Dedifferentiated amniotic fluid mesenchymal stem cell (primary cell): ENCODE data around the gene MSI2.

Experiments
- DNase-seq: peaks from one replicate; pipeline ENCODE4 v3.0.0-alpha.2; 2016; ENCODE audit errors: extremely low spot score

Gene MSI2

GRCh38 chr17:57343717-57344116, 87.4 kb downstream of the MSI2 start:
- DNase-seq = no peak

DNA sequence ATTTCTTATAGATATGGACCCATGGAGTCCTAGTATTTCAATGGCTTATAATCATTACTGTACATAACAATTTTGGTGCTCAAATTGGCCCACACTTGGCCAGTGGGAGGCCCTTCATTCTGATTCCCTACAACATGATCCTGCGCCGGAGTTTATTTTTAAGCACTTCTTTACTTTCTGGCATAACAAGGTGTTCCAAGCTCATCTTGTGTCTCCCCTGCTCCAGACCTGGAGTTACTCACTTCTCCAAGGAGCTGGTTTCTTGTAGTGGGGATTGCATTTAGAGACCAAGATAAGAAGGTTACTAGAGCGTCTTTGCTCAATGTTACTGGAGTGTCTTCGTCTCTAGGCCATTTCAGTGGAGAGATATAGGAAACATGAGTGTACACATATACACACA, 87.9 kb downstream of the MSI2 start:
- DNase-seq = no peak

DNA sequence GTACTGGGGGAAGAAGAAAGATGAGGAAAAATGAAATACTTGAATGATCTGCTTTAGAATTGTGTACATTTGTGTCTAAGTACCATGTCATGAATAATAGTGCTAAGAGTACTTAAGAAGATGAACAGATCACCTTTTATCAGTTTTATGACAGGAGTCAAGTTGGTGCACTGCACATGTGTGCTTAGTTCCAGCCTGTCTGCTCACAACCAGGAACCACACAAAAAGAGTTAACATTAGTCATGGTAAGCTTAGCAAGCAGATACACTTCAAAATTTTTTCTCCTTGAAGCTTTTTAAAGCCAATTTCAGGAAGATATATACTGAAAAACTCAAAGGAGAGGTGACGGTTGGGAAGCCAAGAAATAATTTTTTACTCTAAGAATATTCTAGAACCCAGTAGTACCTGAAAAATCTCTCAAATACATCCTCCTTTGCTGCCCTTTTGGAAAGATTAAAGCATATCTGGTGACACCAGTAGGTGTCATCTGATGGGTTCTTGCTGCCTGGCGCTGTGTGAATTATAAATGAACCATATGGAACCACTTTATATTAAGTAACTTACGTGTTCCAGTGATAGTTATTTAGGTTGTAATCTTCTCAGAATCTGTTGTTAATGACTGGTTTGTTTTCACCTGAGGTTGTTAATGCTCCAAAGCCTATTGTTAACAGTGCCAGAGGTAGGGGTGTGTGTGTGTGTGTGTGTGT, 93.4 kb downstream of the MSI2 start:
- no peak for DNase-seq

GRCh38 chr17:57350266-57350665, 93.9 kb downstream of the MSI2 start:
- DNase-seq = no peak

DNA sequence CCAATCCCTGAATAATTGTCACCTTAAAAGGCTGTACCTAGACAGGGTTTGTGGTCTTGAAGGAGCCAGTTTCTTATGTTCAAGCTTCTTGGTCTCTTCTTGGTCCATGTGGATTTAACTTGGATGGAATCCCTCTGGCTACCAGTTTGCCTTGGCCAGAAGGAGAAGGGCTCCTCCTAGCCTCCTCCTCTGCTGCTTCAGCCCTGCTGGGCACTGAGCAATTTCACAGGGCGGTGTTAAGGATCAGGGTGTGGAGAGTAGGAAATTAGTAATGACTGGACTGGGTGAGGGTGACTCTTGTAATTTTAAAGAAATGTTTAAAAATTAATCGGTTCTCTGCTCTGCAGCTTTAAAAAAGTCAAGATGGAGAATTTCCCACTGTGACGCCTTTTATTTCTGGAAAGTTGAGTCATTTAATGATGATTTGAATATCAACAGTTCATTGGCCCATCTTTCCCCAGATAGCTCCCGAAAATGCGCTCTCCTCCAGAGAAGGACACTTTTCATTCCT, 96.4 kb downstream of the MSI2 start:
- no peak for DNase-seq

GRCh38 chr17:57354673-57355072, 98.3 kb downstream of the MSI2 start:
- DNase-seq = no peak

- no peak for DNase-seq
Observed at GRCh38 chr17:57355090-57355859, 99.0 kb downstream of the MSI2 start.

GRCh38 chr17:57356153-57356718, 99.9 kb downstream of the MSI2 start:
- no peak for DNase-seq

DNA sequence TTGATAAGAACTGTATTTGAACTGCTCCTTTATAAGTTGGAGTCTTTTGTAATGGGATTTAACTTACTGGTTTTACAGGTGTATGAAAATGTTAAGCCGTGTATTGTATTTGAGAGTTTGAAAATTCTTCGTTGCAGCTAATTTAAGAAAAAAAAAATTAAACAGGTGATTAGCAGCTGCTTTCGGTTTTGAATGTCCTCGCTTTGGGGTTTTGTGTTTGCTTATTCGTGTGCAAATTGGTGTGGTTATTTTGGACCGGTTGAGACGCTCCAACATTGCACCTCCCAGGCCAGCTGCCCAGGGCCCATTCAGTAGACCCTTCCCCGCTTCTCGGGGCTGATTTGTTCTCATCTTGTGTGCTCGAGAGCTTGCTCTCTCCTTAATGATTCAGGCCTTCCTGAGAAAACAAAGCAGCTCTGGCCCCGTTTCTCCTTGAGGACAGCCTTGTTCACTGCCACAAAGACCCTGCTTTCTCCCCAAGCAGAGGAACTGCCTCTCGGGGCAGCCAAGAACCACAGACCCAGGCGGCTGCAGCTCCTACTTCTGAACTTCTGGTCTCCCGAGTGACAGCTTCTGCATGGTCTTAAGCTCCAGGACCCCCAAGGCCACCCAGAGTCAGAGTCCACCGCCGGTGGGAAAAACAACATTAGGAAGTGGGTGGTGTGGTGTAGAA, 100.5 kb downstream of the MSI2 start:
- no peak for DNase-seq

GRCh38 chr17:57357392-57357784, 101.1 kb downstream of the MSI2 start:
- no peak for DNase-seq

GRCh38 chr17:57357830-57358430, 101.6 kb downstream of the MSI2 start:
- DNase-seq = no peak

DNA sequence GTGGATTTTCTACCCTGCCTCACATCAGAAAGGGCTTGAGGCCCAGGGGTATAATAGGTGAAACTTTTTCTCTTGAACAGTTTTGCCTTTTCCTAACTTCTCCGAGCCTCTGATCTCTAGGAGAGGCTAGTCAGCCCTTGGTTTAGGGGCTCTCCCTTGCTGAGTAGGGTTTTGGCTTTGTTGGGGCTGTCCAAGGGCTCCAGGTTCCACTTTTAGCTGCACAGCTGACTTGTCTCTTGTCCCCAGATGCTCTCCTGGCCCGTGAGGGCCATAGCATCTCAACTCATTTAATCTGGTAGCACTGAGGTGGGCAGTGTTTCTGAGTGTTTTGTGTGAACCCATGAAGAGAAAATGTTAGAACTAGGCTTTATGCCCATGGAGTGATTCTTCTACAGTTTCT, 103.9 kb downstream of the MSI2 start:
- no peak for DNase-seq

DNA sequence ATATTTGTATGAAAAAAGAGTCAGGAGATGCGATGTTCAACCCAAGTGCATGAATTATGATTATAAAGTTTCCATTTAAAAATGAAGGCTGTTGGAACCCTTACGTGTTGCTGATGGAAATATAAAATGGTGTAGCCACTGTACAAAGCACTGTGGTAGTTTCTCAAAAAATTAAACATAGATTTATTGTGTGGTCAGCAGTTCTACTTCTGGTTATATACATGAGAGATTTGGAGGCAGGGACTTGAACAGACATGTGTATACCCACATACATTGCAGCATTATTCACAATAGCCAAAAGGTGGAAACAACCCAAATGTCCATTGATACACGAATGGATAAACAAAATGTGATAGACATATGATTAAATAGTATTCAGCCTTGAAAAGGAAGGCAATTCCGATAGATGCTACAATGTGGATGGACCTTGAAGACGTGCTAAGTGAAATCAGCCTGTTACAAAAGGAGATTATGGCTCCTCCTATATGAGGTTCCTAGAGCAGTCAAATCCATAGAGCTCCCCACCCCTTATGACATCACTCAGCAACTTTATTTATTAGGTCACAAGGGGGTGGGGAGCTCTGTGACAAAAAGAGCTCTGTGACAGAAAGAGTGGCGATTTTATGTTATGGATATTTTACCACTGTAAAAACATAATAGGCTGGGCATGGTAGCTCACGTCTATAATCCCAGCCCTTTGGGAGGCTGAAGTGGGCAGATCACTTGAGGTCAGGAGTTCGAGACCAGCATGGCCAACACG, 106.7 kb downstream of the MSI2 start:
- DNase-seq = no peak

DNA sequence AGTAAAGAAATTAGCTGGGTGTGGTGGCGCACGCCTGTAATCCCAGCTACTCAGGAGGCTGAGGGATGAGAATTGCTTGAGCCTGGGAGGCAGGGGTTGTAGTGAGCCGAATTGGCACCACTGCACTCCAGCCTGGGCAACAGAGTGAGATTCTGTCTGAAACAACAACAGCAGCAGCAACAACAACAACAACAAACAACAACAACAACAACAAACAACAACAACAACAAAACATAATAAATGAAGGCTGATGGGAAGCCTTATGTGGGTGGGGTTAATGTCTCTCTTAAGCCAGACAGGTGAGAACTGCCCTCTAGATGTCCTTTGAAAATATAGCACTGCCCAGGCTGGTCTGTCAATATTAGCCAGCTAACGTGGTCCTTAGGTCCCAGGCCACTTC, 107.3 kb downstream of the MSI2 start:
- no peak for DNase-seq

DNA sequence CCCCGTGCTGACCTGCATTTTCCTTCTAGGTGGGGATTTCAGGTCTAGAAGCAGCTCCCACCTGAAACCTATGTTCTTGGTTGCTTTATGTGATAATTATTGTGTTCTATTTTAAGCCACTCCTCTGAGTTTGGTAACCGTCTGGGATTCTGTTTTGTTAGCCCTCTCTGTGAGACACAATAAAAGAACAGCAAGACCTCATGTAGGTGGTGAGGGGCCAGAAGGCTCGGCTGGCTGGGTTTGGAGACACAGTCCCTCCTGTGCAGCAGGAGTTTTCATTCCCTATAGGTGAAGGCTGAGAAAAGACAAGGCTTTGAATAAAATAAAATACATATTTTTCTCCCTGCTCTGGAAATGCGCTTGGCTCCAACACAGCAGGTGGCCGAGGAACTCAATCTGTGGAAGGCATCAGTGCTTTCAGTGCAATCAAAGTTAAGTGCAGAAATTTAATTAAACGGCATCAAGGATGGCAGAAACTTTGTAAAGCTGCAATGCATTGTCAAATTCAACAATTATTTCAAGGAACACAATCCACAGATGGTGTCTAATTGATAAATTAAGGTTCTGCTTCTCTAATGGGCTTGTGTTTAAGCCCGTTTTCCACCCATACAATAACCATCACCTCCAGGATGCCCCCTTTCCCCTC, 107.8 kb downstream of the MSI2 start:
- no peak for DNase-seq

- DNase-seq = no peak
Observed at GRCh38 chr17:57365420-57365819, 109.1 kb downstream of the MSI2 start.

GRCh38 chr17:57366177-57366557, 109.8 kb downstream of the MSI2 start:
- no peak for DNase-seq

- no peak for DNase-seq
Observed at GRCh38 chr17:57366558-57367351, 110.4 kb downstream of the MSI2 start.

GRCh38 chr17:57368637-57369336, 112.5 kb downstream of the MSI2 start:
- no peak for DNase-seq
